ENCODE results near the gene ASPHD2. TPM values are rescaled to one million over a fixed set of nuclear protein-coding genes. Genes with fewer than 3 reads are reported as not detected.

ASPHD2 gene
- total RNA-seq, 3 donors from 2014 or later = 2.7 to 3.7 (median 3.5) TPM

DNA sequence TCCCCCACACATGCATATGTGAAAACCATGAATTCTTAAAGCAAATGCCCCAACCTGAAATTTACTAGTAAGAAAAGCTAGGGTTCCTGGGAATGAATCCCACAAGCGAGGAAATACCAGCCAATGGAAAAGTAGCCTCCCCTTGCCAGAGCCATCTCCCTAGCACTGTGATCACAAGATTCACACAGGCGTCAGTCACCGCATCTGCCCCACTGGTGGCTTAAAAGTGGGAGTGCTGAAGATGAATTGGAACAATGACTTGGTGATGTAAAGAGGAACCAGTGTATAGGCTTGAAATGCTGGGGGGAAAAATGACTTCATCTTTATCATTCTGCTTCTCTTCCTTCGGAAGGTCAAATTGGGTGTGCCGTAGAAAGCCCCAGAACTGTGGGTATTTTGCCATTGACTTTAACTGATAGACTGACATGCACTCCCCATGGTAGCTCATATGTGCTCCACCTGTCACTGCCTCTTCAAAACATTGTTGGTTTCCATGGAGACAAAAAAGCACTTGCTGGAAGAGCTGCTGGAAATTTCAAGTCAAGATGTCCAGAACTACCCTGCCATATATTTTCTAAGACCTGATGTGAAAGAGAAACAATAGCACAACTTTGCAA is 19.2 kb upstream of the ASPHD2 start:
- Histone ChIP-seq H3K36me3 (ENCODE audit: low read depth) (no peaks in the 10 kb centered on the region), H3K4me3 (no peak overlapping the region), H3K9me3 (no peaks in the 10 kb centered on the region), H3K4me1 (ENCODE audit: low read depth) (no peaks in the 10 kb centered on the region)
- DNase-seq = no peak
- TF ChIP-seq, protein P1, sequence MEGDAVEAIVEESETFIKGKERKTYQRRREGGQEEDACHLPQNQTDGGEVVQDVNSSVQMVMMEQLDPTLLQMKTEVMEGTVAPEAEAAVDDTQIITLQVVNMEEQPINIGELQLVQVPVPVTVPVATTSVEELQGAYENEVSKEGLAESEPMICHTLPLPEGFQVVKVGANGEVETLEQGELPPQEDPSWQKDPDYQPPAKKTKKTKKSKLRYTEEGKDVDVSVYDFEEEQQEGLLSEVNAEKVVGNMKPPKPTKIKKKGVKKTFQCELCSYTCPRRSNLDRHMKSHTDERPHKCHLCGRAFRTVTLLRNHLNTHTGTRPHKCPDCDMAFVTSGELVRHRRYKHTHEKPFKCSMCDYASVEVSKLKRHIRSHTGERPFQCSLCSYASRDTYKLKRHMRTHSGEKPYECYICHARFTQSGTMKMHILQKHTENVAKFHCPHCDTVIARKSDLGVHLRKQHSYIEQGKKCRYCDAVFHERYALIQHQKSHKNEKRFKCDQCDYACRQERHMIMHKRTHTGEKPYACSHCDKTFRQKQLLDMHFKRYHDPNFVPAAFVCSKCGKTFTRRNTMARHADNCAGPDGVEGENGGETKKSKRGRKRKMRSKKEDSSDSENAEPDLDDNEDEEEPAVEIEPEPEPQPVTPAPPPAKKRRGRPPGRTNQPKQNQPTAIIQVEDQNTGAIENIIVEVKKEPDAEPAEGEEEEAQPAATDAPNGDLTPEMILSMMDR (IDR thresholded peaks at IDR 0.05) = no peak
- ATAC-seq = no peak
- intact Hi-C loops (cut with DNase I, micrococcal nuclease) = no loop called here

DNA sequence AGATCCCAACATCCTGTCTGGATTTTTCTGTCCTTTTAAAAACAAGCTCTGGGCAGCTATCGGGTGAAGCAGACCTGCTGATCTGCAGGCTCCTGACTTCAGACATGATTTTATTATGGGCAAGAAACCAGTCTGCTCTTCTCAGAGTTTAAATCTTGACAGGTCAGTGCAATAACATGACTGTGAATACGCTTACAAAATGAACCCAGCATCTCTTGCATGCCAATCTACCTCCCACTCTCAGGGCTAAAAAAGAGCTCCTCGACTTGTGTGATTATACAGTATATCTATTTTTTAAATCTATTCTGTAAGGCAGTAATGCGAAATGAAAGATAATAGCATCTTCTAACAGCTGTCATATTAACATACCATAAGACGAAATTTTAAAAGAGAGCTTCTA is 18.7 kb upstream of the ASPHD2 start:
- no peak for DNase-seq
- no peak for ATAC-seq
- no peaks in the 10 kb centered on the region for H3K4me1 ChIP-seq (ENCODE audit: low read depth)
- TF ChIP-seq, protein P1 (IDR thresholded peaks at IDR 0.05) = no peak
- H3K36me3 ChIP-seq (ENCODE audit: low read depth) = no peaks in the 10 kb centered on the region
- intact Hi-C loops (cut with DNase I, micrococcal nuclease) = no loop called here
- H3K4me3 ChIP-seq = no peak overlapping the region
- H3K9me3 ChIP-seq = no peaks in the 10 kb centered on the region

DNA sequence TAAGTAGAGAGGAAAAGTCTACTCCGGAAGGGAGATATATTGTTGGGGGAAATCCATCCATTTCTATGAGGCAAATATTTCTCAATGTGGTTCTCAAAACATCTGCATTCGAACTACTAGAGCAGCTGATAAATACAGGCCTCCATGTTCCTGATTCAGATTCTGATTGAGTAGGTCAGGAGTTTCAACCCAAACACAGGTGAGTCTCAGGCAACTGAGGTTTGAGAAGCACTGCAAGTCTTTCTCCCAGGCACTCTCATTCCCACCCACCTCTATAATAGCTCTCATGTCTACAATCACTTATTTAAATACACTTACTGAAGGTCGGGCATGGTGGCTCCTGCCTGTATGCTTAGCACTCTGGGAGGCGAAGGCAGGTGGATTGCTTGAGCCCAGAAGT is 14.7 kb upstream of the ASPHD2 start:
- H3K36me3 ChIP-seq (ENCODE audit: low read depth) = no peaks in the 10 kb centered on the region

DNA sequence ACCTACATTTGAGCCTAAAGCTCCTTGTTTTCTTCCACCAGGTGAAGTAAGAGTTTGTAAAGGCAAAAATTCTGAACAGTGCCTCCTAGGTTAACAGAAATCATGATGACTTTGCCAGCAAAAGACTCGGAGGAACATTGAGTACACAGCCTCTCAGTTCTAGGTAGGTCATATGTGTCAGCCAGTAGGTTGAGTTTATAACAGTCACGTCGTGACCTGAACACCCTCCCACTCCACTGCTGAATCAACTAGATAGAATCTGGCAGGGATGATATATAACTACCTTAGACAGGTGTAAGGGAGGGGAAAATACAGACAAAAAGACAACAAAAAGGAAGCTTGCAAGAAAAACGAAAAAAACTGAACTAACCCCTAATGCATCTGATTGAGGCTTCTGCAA is 12.8 kb upstream of the ASPHD2 start:
- H3K9me3 ChIP-seq = no peaks in the 10 kb centered on the region
- DNase-seq (no peak), ATAC-seq (no peak)
- intact Hi-C loops (cut with DNase I, micrococcal nuclease) = no loop called here
- TF ChIP-seq, protein P1 (IDR thresholded peaks at IDR 0.05) = no peak
- H3K4me3 ChIP-seq = no peak overlapping the region
- H3K36me3 ChIP-seq (ENCODE audit: low read depth) = no peaks in the 10 kb centered on the region
- H3K4me1 ChIP-seq (ENCODE audit: low read depth) = no peaks in the 10 kb centered on the region

More for the DNA sequence above, 14.7 kb upstream of the ASPHD2 start:
- TF ChIP-seq, protein P1 (IDR thresholded peaks at IDR 0.05) = no peak
- Histone ChIP-seq H3K4me1 (ENCODE audit: low read depth) (no peaks in the 10 kb centered on the region), H3K4me3 (no peak overlapping the region), H3K9me3 (no peaks in the 10 kb centered on the region)
- no peak for ATAC-seq
- DNase-seq = no peak
- intact Hi-C loops (cut with DNase I, micrococcal nuclease) = no loop called here

DNA sequence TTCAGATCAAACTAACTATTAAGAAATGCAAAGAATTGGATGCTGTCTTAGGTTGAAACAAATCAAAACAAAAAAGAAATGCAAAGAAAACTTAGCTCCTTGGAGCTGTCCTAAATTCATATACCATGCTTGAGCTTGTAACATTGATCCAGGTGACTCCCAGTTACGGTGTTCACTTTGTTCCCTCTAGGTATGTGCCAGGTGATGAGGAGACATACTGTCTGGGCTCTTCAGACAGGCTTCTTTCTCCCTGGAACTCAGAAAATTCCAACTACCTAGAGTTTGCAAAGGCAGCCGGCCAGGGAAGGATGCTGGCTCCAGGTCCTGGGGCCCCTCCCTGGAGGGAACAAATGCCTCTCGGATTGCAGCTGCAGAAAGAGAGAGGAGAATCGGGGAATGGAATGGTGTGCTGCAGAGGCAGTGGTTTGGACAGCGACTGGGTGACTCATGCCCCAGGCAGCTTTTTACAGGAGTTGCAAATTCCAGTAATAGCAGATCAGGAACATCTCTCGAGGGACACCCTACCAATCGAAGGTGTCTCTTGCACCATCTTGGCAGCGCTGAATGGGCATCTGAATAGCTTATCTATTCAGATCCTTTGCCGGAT is 12.3 kb upstream of the ASPHD2 start:
- no peak overlapping the region for H3K4me3 ChIP-seq
- TF ChIP-seq, protein P1 (IDR thresholded peaks at IDR 0.05) = no peak
- H3K9me3 ChIP-seq = no peaks in the 10 kb centered on the region
- intact Hi-C loops (cut with DNase I, micrococcal nuclease) = no loop called here
- DNase-seq (no peak), ATAC-seq (no peak)
- no peaks in the 10 kb centered on the region for H3K4me1 ChIP-seq (ENCODE audit: low read depth)
- no peaks in the 10 kb centered on the region for H3K36me3 ChIP-seq (ENCODE audit: low read depth)

Data from mucosa of descending colon (tissue), 3 donors.